HepG2 (cell line): ENCODE results near the gene CDC42EP5. TPM values are rescaled to one million over a fixed set of nuclear protein-coding genes. Genes with fewer than 3 reads are reported as not detected.

Source experiments
- AHDC1 ChIP-seq: sonication (generic); formaldehyde crosslinking; IDR thresholded peaks from 2 replicates; pipeline ENCODE4 v1.5.1; 2020; ENCODE audit warnings: mild to moderate bottlenecking, missing genetic modification reagents, borderline replicate concordance
- AKAP8 ChIP-seq: sonication (generic); formaldehyde crosslinking; IDR thresholded peaks from 2 replicates; pipeline ENCODE4 v1.5.1; 2020; ENCODE audit warnings: mild to moderate bottlenecking, missing genetic modification reagents
- HMGA1 ChIP-seq: sonication (generic); formaldehyde crosslinking; conservative IDR thresholded peaks from 2 replicates; pipeline ENCODE4 v1.4.0; 2020; ENCODE audit warnings: missing genetic modification reagents
- KLF16 ChIP-seq, 2 experiments: sonication (generic) in 1 of 2; formaldehyde crosslinking in 1 of 2; IDR thresholded peaks; 2 replicates each; pipeline versions ENCODE4 v1.6.1 to v1.8.0; 2016 to 2023; ENCODE audit warnings: missing genetic modification reagents in 2 of 2, missing compliant biosample characterization in 1 of 2
- SUZ12 ChIP-seq: fragments of 150-350 bp; IDR thresholded peaks from 2 replicates; pipeline ENCODE4 v1.6.1; 2014; ENCODE audit warnings: low read depth, low read length
- TBL1XR1 ChIP-seq: fragments of 150-350 bp; IDR thresholded peaks from 2 replicates; pipeline ENCODE4 v1.6.1; 2014; ENCODE audit warnings: borderline replicate concordance, low read length; ENCODE audit not compliant: partially characterized antibody
- ZNF264 ChIP-seq: sonication (generic); formaldehyde crosslinking; IDR thresholded peaks from 2 replicates; pipeline ENCODE4 v1.4.0; 2020; ENCODE audit warnings: missing genetic modification reagents
- ZNF510 ChIP-seq: sonication (generic); formaldehyde crosslinking; IDR thresholded peaks from 2 replicates; pipeline ENCODE4 v1.4.0; 2020; ENCODE audit warnings: low read depth, mild to moderate bottlenecking, missing genetic modification reagents
- ZNF512B ChIP-seq: sonication (generic); formaldehyde crosslinking; IDR thresholded peaks from 2 replicates; pipeline ENCODE4 v1.5.1; 2020; ENCODE audit warnings: missing genetic modification reagents, mild to moderate bottlenecking, borderline replicate concordance
- ZNF691 ChIP-seq: sonication (generic); formaldehyde crosslinking; IDR thresholded peaks from 2 replicates; pipeline ENCODE4 v1.4.0; 2020; ENCODE audit warnings: missing genetic modification reagents, low read depth, mild to moderate bottlenecking, borderline replicate concordance
- ZNF784 ChIP-seq: sonication (generic); formaldehyde crosslinking; IDR thresholded peaks from 2 replicates; pipeline ENCODE4 v1.5.1; 2020; ENCODE audit warnings: missing genetic modification reagents, mild to moderate bottlenecking, borderline replicate concordance
- ZNF883 ChIP-seq: sonication (generic); formaldehyde crosslinking; IDR thresholded peaks from 2 replicates; pipeline ENCODE4 v1.5.1; 2020; ENCODE audit warnings: mild to moderate bottlenecking, missing genetic modification reagents; ENCODE audit errors: not compliant biosample characterization
- ZSCAN21 ChIP-seq: sonication (generic); formaldehyde crosslinking; IDR thresholded peaks from 2 replicates; pipeline ENCODE4 v1.8.0; 2022; ENCODE audit warnings: mild to moderate bottlenecking, missing genetic modification reagents, moderate library complexity, borderline replicate concordance
- polyA plus RNA-seq, 8 experiments: library from polyadenylated mRNA; depleted of rRNA in 3 of 8; stranded (reverse) in 7 of 8; unstranded in 1 of 8; fragments of >200 nt; fragmentation: Illumina TruSeq in 4 of 8; extraction: Trizol in 4 of 8; gene quantifications; 2 replicates each; pipeline versions ENCODE4 v1.2.1 to v1.2.3, GENCODE V29; 2011 to 2016; ENCODE audit warnings: low read depth in 4 of 8, missing spikeins in 1 of 8, mixed read lengths in 1 of 8; ENCODE audit not compliant: insufficient read depth in 1 of 8
- total RNA-seq, 5 experiments: library from RNA; depleted of rRNA; stranded (reverse); fragments of >200 nt; fragmentation: Illumina TruSeq; extraction: Trizol; gene quantifications; 2 replicates each; pipeline ENCODE4 v1.2.3, GENCODE V29; 2016; ENCODE audit warnings: low read depth in 1 of 5

CDC42EP5 gene
- total and polyA plus RNA-seq, 2 of the 13 experiments (the other 11 are each of a cell fraction or from before 2014, with no cell fraction given): 0.41 to 1.6 TPM

- peak; percentile 76; the same call in 1 of the 2 replicates for TF ChIP-seq ZNF264 (CRISPR knock-in tag)
- no peak for TF ChIP-seq ZNF510 (CRISPR knock-in tag)
- TF ChIP-seq HMGA1 (CRISPR knock-in tag): no peak
- no peak for TF ChIP-seq SUZ12
- TF ChIP-seq ZNF512B: no peak
- TF ChIP-seq ZSCAN21 (CRISPR knock-in tag): peak; percentile 41; the same call in 1 of the 2 replicates
- TF ChIP-seq ZNF784: peak; percentile 86
- peak; percentile 66 for TF ChIP-seq ZNF691 (CRISPR knock-in tag)
- peak; percentile 27 to 28; a peak in 3 of 4 replicates for TF ChIP-seq KLF16 (CRISPR knock-in tag; IDR thresholded peaks at IDR 0.05)
- peak; percentile 89 for TF ChIP-seq ZNF883 (CRISPR knock-in tag)
- TF ChIP-seq TBL1XR1: no peak
- peak; percentile 98 for TF ChIP-seq AKAP8 (CRISPR knock-in tag)
- no peak; the same call in 1 of the 2 replicates for TF ChIP-seq AHDC1 (CRISPR knock-in tag)
These were observed 10.2 kb downstream of the CDC42EP5 start (continued) for GRCh38 chr19:54462655-54463530.
